ENCODE measurements around the gene F12. TPM values are rescaled to one million over a fixed set of nuclear protein-coding genes. Genes with fewer than 3 reads are reported as not detected.

The F12 gene
- total and polyA plus RNA-seq, 2 of the 8 experiments (the other 6 are each of a cell fraction or from before 2014, with no cell fraction given) = 6.5 to 7.8 TPM

- H3K9ac ChIP-seq (replicated peaks in 1 of 4; ENCODE audit: extremely low read depth in 1 of 4, low read depth in 3 of 4, low read length in 3 of 4) = no peak overlapping the region
- no peak overlapping the region for H2AFZ ChIP-seq (ENCODE audit: low read length)
- H3K9me3 ChIP-seq (ENCODE audit: insufficient read depth in 2 of 2, low read depth in 1 of 2, low read length in 1 of 2) = no peaks in the 10 kb centered on the region
- no peak overlapping the region for H2BK15ac ChIP-seq (ENCODE audit: low read length)
- peaks cover 0 to 6% (median 3%) of the 10 kb centered on the region in 4 experiments; a peak in 5 of 7 replicates for H3K4me1 ChIP-seq (replicated peaks in 1 of 4; ENCODE audit: control insufficient read depth in 3 of 4, insufficient read depth in 4 of 4, low read length in 3 of 4)
- H2BK120ac ChIP-seq (replicated peaks; ENCODE audit: low read depth, low read length) = no peak overlapping the region
- no peaks in the 10 kb centered on the region for H3K36me3 ChIP-seq (ENCODE audit: control insufficient read depth in 2 of 4, insufficient read depth in 4 of 4, low read length in 3 of 4)
- H3K79me2 ChIP-seq (ENCODE audit: control insufficient read depth in 1 of 2, insufficient read depth in 2 of 2, low read length in 2 of 2) = no peaks in the 10 kb centered on the region
- H3K4me3 ChIP-seq (ENCODE audit: extremely low read depth in 1 of 4, insufficient read depth in 2 of 4, low read depth in 3 of 4, low read length in 4 of 4) = no peak overlapping the region
- H2BK20ac ChIP-seq (ENCODE audit: low read length) = no peak overlapping the region
- no peak overlapping the region for H3K14ac ChIP-seq (ENCODE audit: insufficient read length)
- no peak overlapping the region for H3K4ac ChIP-seq (replicated peaks; ENCODE audit: insufficient read length, low read depth, low read length)
- H3K79me1 ChIP-seq (ENCODE audit: low read depth, low read length) = no peaks in the 10 kb centered on the region
- H3K27ac ChIP-seq (ENCODE audit: low read depth, low read length) = no peak overlapping the region
- no peak overlapping the region for H3K4me2 ChIP-seq (ENCODE audit: insufficient read depth in 1 of 2, low read depth in 2 of 2, low read length in 2 of 2)
- DNase-seq (ENCODE audit: low read depth in 1 of 2, low spot score in 2 of 2) = no peak
- CTCF ChIA-PET (ENCODE audit: partially characterized antibody) = interaction anchor here (0.9 to 18.7 kb wide), 6 partner anchors 8 to 75 kb away, joined by 3 to 430 read pairs (median 22); partner anchors contain the start of genes MXD3 and PRR7
- H3K18ac ChIP-seq (ENCODE audit: extremely low read depth, low read length) = no peak overlapping the region
- no peak overlapping the region for H2AK5ac ChIP-seq (ENCODE audit: low read depth, low read length)
- peaks cover 0 to 19% (median 10%) of the 10 kb centered on the region in 4 experiments; a peak in 6 of 7 replicates for H3K27me3 ChIP-seq (replicated peaks in 1 of 4; ENCODE audit: control insufficient read depth in 3 of 4, extremely low read depth in 1 of 4, insufficient read depth in 3 of 4, low read length in 3 of 4)
- FAIRE-seq = no peak
- no peak overlapping the region for H4K5ac ChIP-seq (ENCODE audit: insufficient read length, low read depth, low read length)
- H3K23me2 ChIP-seq (ENCODE audit: low read depth, low read length) = no peaks in the 10 kb centered on the region
- H4K20me1 ChIP-seq (replicated peaks in 1 of 2; ENCODE audit: control insufficient read depth in 1 of 2, insufficient read depth in 2 of 2, low read length in 2 of 2) = no peaks in the 10 kb centered on the region
- no peak overlapping the region for H4K8ac ChIP-seq (ENCODE audit: extremely low read depth, insufficient read depth, low read length)
- H3K56ac ChIP-seq (replicated peaks; ENCODE audit: insufficient read length, low read depth, low read length) = no peak overlapping the region
- H2BK5ac ChIP-seq (ENCODE audit: low read depth, low read length) = no peak overlapping the region
- 0 out of 2 replicates have a peak overlapping the region, but pooled peaks have one; percentile 27 for H2BK12ac ChIP-seq (ENCODE audit: low read depth, low read length)
- WGBS, 2 experiments (ENCODE audit: extremely low coverage in 1 of 2, insufficient coverage in 1 of 2, insufficient read length in 1 of 2, insufficient replicate concordance in 2 of 2, low coverage in 1 of 2, low lambda C conversion rate in 2 of 2, missing lambda C conversion rate in 1 of 2) = 92% methylated on average over 14 of the region's 14 CpGs; no CpG with 5 or more reads in 1 of the 2 experiments
- H4K91ac ChIP-seq (replicated peaks; ENCODE audit: insufficient read length, low read length) = no peak overlapping the region
- H3K23ac ChIP-seq (ENCODE audit: insufficient read length) = no peak overlapping the region
- POLR2A ChIA-PET (ENCODE audit: partially characterized antibody) = interaction anchor here (4.2 to 6.0 kb wide), 2 partner anchors 58 to 66 kb away, joined by 49 to 51 read pairs; partner anchors contain the start of gene PRR7
- TF ChIP-seq MAX (IDR thresholded peaks at IDR 0.05) (no peak), SIN3A (conservative IDR thresholded peaks at IDR 0.05 in 1 of 2, IDR thresholded peaks at IDR 0.05 in 1 of 2; ENCODE audit: low read depth in 1 of 2, low read length in 2 of 2) (no peak), FOSL1 (IDR thresholded peaks at IDR 0.05; ENCODE audit: insufficient read depth, low read depth, low read length) (no peak), SP1 (IDR thresholded peaks at IDR 0.05; ENCODE audit: low read depth, low read length) (no peak), GTF2F1 (IDR thresholded peaks at IDR 0.05; ENCODE audit: borderline replicate concordance, low read depth, low read length) (no peak), SAP30 (IDR thresholded peaks at IDR 0.05; ENCODE audit: insufficient read depth, insufficient replicate concordance, low read length) (no peak), SP2 (IDR thresholded peaks at IDR 0.05; ENCODE audit: low read length) (no peak), SP4 (IDR thresholded peaks at IDR 0.05; ENCODE audit: low read length) (no peak), EP300 (IDR thresholded peaks at IDR 0.05; ENCODE audit: borderline replicate concordance in 1 of 2, low read depth in 2 of 2, low read length in 2 of 2) (no peak), GABPA (IDR thresholded peaks at IDR 0.05; ENCODE audit: borderline replicate concordance, insufficient read depth, low read length) (no peak), POLR2A (IDR thresholded peaks at IDR 0.05; ENCODE audit: control extremely low read depth in 1 of 2, low read depth in 2 of 2, low read length in 2 of 2) (no peak), PHF8 (conservative IDR thresholded peaks at IDR 0.05; ENCODE audit: low read depth, low read length) (no peak), SIRT6 (IDR thresholded peaks at IDR 0.05; ENCODE audit: low read length) (no peak), CHD2 (IDR thresholded peaks at IDR 0.05; ENCODE audit: low read length) (no peak)
Observed at GRCh38 chr5:177387405-177387804, 22.0 kb downstream of the F12 start.
